HG02798 (cell line): ENCODE data around the gene HCN3.
"Not testable (repeated sequence)": the region's sequence is repeated elsewhere in the genome, so short reads cannot be mapped to it uniquely, and the experiment has no call there.

Experiments used
- ATAC-seq: cut with Tn5 transposase; IDR thresholded peaks from one replicate; pipeline ENCODE4 v1.9.1; 2021; ENCODE audit warnings: mild to moderate bottlenecking; ENCODE audit not compliant: unreplicated experiment, poor library complexity

Gene HCN3

DNA sequence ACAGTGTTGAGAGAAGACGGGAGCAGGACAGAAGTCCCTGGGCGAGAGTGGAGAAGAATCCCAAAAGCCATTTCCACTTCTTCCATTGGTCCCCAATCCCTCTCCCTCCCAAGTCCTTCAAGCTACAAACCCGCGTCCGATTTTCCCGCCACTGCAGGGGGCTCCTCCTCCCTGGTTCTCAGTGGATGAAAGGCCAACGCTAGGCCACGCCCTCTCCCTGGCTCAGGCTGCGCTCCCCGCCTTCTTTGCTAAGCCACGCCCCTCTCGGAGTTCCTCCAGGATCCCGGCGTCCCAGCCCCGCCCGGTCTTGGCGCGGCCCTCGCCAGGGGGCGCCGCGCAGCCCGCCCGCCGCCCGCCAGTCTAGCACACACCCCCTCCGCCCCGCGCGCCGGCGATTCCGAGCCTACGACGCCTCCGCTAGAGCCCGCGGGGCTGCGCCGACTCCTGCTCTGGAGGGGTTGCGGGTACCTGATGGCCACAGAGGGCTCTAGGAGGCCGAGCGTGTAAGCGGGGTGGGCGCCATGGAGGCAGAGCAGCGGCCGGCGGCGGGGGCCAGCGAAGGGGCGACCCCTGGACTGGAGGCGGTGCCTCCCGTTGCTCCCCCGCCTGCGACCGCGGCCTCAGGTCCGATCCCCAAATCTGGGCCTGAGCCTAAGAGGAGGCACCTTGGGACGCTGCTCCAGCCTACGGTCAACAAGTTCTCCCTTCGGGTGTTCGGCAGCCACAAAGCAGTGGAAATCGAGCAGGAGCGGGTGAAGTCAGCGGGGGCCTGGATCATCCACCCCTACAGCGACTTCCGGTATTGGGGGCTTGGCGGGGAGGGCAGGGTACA is at the start of gene HCN3:
Gene HCN3, plus strand, starts transcription at position 394 of the 832 bp plus-strand sequence. Its CDS starts 128 bp downstream, at position 522.
- ATAC-seq, result peak; percentile 71

DNA sequence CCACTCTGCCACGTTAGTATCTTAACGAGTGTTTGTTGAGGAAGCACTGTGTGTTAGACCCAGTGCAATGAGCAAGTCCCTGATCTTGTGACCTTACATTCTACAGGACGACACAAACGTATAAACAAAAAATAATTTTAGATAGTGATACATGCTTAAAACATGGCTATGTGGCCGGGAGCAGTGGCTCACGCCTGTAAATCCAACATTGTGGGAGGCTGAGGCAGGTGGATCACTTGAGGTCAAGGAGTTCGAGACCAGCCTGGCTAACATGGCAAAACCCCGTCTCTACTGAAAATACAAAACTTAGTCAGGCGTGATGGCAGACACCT is 49.2 kb upstream of the HCN3 start:
- ATAC-seq, result no peak

DNA sequence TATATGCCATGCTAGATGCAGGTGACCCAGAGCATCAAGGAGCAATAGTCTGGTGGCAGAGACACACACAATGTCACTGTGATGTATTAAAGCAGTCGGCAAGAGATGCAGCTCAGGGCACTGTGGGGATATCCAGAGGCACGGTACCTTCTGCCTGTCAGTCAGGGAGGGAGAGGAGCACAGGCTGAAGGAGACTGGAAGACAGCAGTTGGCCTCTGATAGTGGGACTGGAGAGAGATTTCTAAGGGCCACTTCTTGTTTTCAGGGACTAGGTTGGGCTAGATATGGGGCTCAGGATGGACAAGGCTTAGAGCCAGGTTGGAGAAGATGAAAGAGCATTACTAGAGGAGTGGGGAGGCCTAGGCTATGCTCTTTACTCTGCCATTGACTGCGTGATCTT is 46.0 kb upstream of the HCN3 start:
- ATAC-seq, result not testable (repeated sequence)

DNA sequence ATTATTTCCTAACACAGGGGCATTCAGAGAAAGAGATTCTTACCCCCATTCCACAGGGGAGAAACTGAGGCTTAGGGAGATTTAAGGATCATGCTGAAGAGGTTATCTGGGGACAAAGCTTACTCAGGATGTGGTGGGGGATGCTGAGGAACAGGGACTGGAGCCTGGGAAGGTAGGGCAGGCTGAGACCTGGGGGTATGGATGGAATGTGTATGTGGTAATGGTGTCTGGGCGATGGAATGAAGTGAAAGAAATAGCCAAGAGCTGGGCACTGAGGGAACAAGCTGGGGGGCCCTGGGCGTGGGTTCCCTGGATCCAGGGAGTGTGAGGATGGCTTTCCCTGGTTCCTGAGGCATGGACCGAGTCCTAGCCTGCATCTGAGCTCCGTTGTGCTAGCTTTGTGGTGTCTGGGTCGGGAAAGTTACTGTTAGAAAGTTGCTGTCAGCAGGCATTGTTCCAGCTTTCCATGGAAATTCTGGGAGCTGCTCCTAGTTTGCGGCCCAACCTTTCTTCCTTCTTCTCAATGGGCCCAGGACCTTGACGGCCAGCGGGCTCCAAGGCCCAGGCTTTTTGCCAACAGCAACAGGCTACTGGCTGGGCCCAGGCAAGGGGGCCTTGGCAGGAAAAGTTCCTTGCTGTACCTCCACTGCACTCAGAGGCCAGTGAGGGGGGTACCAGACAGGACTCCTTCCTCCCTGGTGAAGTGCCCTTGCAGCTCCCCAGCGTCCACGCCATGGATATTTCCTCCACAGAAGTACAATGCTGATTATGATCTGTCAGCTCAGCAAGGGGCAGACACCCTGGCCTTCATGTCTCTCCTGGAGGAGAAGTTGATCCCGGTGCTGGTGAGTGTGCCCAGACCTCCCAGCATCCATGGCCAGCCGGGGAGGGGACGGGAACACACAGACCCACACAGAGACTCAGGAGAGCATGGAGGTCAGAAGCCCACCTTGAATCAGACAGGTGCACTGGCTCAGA is 45.0 kb upstream of the HCN3 start:
- not testable (repeated sequence) for ATAC-seq

DNA sequence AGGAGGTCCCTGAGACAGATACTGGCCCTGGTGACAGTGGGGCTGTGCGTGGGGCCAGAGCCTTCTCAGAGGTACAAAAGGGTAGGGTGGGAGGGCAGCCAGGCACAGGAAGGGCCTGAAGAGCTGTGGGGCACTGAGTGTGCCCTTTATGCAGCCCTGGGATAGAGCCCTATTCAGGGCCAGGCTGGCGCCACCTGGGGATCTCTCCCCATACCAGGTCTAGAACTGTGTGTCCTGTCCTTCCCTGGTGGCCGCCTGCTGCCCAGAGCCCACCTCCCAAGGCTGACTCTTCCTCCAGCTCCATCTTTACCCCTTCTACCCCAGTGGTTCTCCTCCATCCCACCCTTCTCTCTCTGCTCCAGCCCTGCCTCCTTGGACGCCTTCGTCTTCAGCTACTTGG is 43.8 kb upstream of the HCN3 start:
- not testable (repeated sequence) for ATAC-seq

DNA sequence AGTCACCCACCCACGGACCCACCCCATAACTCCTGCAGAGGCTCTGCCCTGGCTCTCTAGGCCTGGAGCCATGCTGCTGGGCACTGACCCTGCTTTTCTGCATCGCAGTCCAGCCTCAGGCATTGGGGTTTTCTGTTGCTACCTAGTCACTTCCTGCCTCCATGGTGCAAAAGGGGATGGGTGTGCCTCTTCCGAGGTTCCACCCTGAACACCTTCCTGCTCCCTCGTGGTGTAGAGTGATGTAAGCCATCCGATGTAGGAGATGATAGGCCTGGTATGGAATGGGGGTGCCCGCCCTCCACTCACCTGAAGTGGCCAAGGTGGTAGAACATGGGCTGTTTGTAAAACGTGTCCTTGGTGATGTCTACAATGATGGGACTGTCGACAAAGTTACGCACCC is 41.9 kb upstream of the HCN3 start:
- not testable (repeated sequence) for ATAC-seq

DNA sequence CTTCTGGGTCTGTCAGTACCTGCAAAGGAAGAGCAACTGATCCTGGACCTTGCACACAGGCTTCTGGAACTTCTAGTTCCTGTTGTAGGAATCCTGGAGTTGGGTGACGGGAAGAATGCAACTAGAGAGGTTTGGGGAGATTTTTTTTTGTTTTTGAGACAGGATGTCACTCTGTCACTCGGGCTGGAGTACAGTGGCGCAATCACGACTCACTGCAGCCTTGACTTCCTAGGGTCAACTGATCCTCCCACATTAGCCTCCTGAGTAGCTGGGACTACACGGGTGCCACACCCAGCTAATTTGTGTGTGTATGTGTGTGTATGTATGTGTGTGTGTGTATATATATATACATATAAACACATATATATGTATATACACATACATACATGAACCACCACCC is 40.8 kb upstream of the HCN3 start:
- ATAC-seq, result no peak

DNA sequence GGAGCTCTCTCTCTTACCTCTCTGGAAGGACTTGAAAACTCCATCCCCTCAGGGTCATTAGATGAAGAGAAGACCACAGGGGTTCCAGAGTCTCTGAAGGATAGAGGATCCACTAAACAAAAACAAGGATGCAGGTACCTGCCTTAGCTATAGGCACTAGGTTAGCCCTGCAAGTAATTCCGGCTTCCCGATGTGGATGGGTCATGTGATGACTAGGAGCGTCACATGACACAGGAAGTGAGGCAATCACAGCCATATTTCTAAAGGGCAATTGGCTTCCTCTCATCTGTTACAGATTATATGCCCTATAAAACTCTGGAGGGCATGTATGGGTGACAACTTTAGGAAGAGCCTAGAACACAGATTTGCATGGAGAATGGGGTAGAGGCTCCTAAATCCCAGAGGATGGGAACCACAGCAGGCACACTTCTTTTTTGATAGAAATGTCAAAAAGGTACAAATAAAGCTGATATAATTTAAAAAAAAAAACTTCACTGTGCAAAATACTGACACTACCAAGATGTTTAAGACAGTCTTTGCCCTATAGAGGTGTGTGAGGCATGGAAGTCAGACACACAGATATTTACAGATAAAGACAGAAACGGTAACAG is 36.1 kb upstream of the HCN3 start:
- no peak for ATAC-seq

DNA sequence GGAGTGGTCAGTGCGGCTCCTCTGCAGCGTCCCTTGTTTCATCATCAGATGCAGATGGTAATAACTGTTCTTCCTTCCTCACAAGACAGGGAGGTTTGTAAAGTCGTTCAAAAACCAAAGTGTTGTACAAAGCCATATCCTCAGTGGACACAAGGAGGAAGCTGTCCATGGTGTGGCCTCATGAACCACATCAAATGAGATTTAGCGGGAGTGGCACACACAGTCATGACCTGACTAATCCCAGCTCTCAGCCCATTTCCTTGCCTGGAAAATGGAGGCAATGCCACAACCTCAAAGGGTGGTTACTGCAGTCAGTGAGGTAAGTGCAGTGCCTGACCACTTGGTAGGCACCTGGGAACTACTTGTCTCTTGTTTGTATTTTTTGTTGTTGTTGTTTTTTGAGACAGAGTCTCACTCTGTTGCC is 35.4 kb upstream of the HCN3 start:
- no peak for ATAC-seq

DNA sequence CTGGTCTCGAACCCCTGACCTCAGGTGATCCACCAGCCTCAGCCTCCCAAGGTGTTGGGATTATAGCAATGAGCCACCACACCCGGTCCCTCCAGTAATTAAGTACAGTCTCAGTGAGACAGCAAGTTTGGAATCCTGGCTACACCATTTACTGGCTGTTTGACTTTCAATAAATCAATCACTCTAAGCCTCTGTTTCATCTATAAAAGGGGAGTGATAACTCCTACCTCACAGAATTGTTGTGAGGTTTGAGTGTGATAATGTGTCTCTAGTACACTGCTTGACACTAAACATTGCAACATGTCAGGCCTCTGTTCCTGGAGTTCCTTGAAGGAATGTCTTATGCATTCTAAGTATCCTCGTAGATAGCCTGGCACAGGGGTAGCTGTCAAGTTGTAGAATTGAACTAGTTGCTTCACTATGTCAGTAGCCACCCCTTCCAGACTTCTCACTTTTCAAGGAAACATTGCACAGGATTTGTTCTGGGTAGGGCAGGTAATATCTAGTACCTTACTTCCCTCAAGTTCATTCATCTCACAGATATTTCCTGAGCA is 34.4 kb upstream of the HCN3 start:
- no peak for ATAC-seq

DNA sequence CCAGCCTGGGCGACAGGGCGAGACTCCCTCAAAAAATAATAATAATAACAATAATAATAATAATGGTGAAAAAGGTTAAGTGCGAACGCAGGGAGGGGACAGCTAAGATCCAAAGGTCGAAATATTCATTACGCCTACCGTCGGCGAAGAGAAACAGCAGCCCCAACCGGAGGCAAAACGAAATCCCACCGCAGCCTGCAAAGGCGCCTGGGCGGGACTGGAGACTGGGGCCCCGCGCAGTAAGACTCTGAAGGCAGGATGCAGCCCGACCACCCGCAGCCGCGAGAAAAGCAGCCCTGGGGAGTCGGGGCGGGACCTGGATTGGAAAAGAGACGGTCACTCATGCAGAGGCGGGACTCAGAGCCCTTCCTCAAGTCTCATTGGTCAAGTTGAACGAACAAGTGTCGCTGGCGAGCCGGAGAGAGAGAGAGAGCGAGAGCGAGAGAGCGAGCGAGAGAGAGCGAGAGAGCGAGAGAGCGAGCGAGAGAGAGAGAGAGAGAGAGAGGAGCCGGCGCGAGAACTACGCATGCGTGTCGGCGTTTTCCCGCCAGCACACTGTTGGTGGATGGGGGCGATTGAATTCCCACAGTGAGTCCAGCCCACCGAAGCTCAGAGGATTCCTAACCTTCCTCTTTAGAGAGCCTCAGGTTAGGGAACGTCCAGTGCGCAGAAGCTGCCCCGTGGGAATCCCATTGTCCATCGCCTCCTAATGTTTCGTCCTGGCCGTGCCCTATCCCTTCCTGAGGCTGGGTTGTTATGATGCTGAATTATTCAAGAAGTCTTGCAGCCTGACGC is 32.7 kb upstream of the HCN3 start:
- peak; percentile 93 for ATAC-seq

DNA sequence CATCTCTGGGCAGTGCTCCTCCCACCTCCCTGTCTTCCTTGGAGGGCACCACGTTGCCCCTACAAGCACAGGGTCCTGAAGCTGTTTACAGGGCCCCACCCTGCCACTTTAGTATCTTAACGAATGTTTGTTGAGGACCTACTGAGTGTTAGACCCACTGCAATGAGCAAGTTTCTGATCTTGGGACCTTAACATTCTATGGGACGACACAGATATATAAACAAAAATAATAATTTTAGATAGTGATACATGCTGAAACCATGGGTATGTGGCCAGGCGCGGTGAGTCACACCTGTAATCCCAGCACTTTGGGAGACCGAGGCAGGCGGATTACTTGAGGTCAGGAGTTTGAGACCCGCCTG is 32.1 kb upstream of the HCN3 start:
- ATAC-seq, result no peak

DNA sequence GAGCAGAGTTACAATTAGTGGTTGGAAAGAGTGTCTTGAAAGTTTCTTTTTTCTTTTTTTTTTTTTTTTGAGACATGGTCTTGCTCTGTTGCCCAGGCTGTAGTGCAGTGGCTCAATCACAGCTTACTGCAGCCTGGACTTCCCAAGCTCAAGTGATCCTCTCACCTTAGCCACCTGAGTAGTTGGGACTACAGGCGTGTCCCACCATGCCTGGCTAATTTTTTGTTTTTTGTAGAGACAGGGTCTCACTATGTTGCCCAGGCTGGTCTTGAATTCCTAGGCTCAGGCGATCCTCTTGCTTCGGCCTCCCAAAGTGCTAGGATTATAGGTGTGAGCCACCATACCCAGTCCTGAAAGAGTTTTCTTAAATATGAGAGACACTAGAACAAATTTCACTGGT is 30.5 kb upstream of the HCN3 start:
- not testable (repeated sequence) for ATAC-seq

DNA sequence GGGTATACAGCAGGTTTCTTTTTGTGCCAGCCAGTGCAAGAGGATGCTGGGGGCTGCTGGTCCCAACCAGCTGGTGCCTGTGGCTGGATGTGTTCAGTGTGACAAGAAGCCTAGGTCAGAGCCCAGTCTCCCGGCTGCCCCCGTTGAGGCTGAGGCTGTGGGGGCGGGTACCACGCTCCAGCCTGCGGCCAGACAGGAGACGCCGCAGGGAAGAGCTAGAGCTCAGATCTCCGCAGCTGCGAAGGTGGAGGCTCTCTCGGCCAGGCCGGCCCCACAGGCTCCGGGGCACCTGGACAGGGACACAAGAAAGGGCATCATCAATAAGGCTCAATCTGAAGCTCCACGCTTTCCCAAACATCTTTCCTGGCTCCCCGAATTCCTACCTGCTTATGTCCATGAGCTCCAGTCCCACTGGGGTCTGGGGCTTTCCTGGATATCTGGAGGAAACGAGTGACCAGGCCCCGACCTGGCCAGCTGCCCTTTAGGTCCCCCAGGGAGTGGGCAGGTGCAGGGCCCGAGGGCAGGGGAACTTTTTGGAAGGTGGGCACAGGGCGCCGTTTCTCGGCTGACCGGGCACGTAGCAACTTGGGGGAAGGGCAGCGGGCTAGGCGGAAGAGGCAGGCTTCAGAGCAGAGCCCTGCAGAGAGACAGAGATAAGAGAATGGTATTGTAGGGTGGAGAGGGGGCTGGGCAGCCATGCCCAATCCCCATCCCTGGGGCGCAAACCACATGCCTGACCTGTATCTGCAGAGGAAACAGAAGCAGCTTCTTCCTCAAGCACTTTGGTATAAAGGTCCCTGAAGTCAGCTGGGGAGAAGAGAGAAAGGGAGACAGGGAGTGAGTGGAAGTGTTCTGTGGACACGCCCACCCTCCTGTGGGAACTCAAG is 29.4 kb upstream of the HCN3 start:
- no peak for ATAC-seq

DNA sequence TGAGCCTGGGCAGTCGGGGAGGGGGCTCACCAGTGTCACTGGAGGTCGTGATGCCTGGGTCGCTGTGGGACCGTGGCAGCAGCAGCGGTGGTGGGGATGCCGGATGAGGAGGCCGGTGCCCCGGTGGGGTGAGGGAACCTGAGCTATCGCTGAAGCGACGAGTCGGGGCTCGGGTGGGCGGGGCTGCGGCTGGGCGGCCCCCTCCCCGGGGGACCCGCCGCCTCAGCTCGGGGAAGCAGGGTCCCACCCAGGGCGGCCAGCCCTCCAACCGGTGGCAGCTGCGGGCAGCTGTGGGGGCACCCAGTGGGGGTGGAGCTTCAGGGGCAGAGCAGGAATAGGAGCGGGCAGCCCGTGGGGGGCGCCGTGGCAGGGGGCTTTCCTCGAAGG is 27.0 kb upstream of the HCN3 start:
- peak; percentile 13 for ATAC-seq

DNA sequence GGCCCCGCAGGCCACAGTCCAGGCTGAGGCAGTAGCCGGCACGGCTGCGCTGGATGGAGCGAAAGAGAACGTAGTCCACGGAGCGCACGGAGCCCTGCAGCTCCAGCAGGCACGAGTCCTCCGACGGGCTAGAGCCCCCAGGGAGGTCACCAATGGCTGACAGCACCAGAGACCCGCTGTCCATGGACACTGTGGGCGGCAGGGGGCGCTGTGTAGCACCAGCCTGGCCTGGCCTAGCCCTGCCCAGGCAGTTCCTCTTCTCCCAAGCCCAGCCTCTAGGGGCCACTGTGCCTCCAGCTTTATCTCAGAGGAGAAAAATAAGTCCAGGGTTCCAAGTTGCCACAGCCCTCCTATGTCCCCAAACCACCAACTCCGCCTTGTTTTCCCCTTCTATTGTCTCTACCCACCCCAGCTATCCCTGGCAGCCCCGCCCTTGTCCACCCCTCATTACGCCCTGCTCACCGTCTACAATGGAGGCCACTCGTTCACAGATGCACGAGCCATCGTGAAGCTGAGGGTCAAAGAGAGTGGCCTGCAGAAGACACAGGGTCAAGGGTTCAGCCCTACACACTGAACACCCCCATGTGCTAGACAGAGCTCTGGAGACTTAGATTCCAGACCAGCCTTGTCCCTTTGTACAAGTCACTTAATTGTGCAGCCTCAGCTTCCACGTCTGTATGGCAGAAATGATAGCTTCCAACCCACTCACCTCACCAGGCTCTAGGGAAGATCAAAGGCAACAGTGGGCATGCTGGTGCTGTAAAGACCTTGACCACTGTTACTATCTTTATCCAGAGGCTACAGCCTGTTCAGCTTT is 26.4 kb upstream of the HCN3 start:
- peak; percentile 90 for ATAC-seq

DNA sequence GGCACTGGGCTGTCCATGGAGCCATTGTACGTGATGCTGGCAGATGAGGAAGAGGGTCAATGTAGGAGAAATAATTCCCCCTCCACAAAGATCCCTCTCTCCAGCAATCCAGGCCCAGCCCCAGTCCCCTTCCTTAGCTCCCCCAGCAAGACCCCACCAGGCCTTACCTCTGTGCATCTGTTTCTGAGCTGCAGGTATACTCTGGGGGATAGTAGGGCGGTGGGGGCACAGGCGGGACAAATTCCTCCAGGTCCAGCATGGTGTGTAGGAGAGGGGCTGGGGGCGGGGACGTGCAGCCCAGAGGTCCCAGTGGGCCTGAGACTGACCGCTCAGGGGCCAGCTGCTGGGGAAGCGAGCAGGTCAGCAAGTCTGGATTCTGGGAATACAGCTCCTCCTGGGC is 25.7 kb upstream of the HCN3 start:
- no peak for ATAC-seq

DNA sequence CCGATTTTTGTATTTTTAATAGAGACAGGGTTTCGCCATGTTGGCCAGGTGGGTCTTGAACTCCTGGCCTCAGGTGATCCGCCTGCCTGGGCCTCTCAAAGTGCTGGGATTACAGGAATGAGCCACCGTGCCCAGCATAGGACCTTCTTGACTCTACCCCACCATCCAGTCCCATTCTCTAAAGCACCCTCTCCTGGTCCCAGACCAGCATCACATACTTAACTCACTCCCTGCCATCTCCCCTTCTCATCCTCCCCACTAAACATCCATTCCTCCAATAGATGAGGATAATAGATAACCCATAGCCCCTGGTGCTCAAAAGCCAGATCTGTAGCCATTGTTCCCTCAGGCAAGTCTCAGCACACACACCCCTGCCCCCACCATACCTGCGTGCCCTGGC is 24.1 kb upstream of the HCN3 start:
- ATAC-seq, result no peak
